Ishikawa (cell line): ENCODE results near the gene KPNA3.

Experiments used
- CEBPB ChIP-seq: IDR thresholded peaks from 2 replicates; pipeline ENCODE4 v1.6.1; 2012
- CREB1 ChIP-seq: IDR thresholded peaks from 2 replicates; pipeline ENCODE4 v1.6.1; 2012; ENCODE audit warnings: low read depth
- EGR1 ChIP-seq: IDR thresholded peaks from 2 replicates; pipeline ENCODE4 v1.6.1; 2012
- EP300 ChIP-seq: IDR thresholded peaks from 2 replicates; pipeline ENCODE4 v1.6.1; 2012; ENCODE audit warnings: borderline replicate concordance
- FOXM1 ChIP-seq: IDR thresholded peaks from 2 replicates; pipeline ENCODE4 v1.6.1; 2012; ENCODE audit warnings: low read depth, borderline replicate concordance
- MAX ChIP-seq: IDR thresholded peaks from 2 replicates; pipeline ENCODE4 v1.6.1; 2012
- NFIC ChIP-seq: IDR thresholded peaks from 2 replicates; pipeline ENCODE4 v1.6.1; 2012
- RAD21 ChIP-seq: IDR thresholded peaks from 2 replicates; pipeline ENCODE4 v1.6.1; 2012; ENCODE audit warnings: low read depth
- REST ChIP-seq: IDR thresholded peaks from 2 replicates; pipeline ENCODE4 v1.6.1; 2012; ENCODE audit warnings: low read depth, mild to moderate bottlenecking
- TAF1 ChIP-seq: IDR thresholded peaks from 2 replicates; pipeline ENCODE4 v1.6.1; 2012; ENCODE audit warnings: low read depth, mild to moderate bottlenecking
- TEAD4 ChIP-seq: IDR thresholded peaks from 2 replicates; pipeline ENCODE4 v1.6.1; 2012
- USF1 ChIP-seq: IDR thresholded peaks from 2 replicates; pipeline ENCODE4 v1.6.1; 2012
- YY1 ChIP-seq: IDR thresholded peaks from 2 replicates; pipeline ENCODE4 v1.6.1; 2012; ENCODE audit warnings: low read depth

GRCh38 chr13:49694446-49694845 is 98.0 kb downstream of the KPNA3 start:
- TF ChIP-seq CREB1 (no peak), EGR1 (no peak), YY1 (no peak), FOXM1 (no peak), REST (no peak), NFIC (no peak), MAX (no peak), TAF1 (no peak), EP300 (no peak), TEAD4 (no peak), RAD21 (no peak), CEBPB (no peak), USF1 (no peak)
